K562 treated with DMSO at 1 percent for 48 hours (cell line): Measurements from ENCODE around the gene KRTCAP3. TPM values are rescaled to one million over a fixed set of nuclear protein-coding genes. Genes with fewer than 3 reads are reported as not detected.

ENCODE experiments used
- total RNA-seq: library from RNA; unstranded; fragments of 300-600 nt; gene quantifications from 2 replicates; pipeline ENCODE4 v1.2.3, GENCODE V29; 2022; ENCODE audit warnings: low replicate concordance; ENCODE audit errors: extremely low read depth

Gene KRTCAP3
- total RNA-seq: not detected in 2 replicates

GRCh38 chr2:27441958-27442919 lies at the start of gene KRTCAP3:
Gene KRTCAP3, plus strand, starts transcription at chr2:27442381. Its CDS starts 32 bp downstream, at chr2:27442413.

GRCh38 chr2:27409321-27410073 lies 32.7 kb upstream of the KRTCAP3 start, which contains the start of gene PPM1G:
Gene PPM1G, minus strand, starts transcription at chr2:27409591. Its CDS starts 169 bp downstream, at chr2:27409422.

GRCh38 chr2:27428213-27428977 lies 13.8 kb upstream of the KRTCAP3 start, which contains the start of gene NRBP1:
Gene NRBP1, plus strand, starts transcription at chr2:27428631. Its CDS starts 4,643 bp downstream, at chr2:27433274.

GRCh38 chr2:27489498-27490397 lies 47.6 kb downstream of the KRTCAP3 start, which contains the start of gene IFT172:
Gene IFT172, minus strand, starts transcription at chr2:27489743. Its CDS starts 90 bp downstream, at chr2:27489653.

Other genes starting within 250 kb of the KRTCAP3 start
- gene ATRAID, start 230.3 kb upstream of the KRTCAP3 start, total RNA-seq: not detected in 2 replicates
- gene SLC5A6, start 230.1 kb upstream of the KRTCAP3 start, total RNA-seq: not detected in 2 replicates
- not detected in 2 replicates for gene CAD, start 225.0 kb upstream of the KRTCAP3 start, total RNA-seq
- not detected in 2 replicates for gene SLC30A3, start 179.3 kb upstream of the KRTCAP3 start, total RNA-seq
- gene DNAJC5G, start 166.9 kb upstream of the KRTCAP3 start, total RNA-seq: not detected in 2 replicates
- not detected in 2 replicates for gene TRIM54, start 160.0 kb upstream of the KRTCAP3 start, total RNA-seq
- not detected in 2 replicates for gene UCN, start 133.9 kb upstream of the KRTCAP3 start, total RNA-seq
- not detected in 2 replicates for gene MPV17, start 119.3 kb upstream of the KRTCAP3 start, total RNA-seq
- not detected in 2 replicates for gene GTF3C2, start 85.6 kb upstream of the KRTCAP3 start, total RNA-seq
- not detected in 2 replicates for gene EIF2B4, start 72.0 kb upstream of the KRTCAP3 start, total RNA-seq
- not detected in 2 replicates for gene SNX17, start 71.8 kb upstream of the KRTCAP3 start, total RNA-seq
- gene ZNF513, start 61.6 kb upstream of the KRTCAP3 start, total RNA-seq: not detected in 2 replicates
- gene PPM1G, start 32.8 kb upstream of the KRTCAP3 start, total RNA-seq: not detected in 2 replicates
- not detected in 2 replicates for gene NRBP1, start 13.8 kb upstream of the KRTCAP3 start, total RNA-seq
- not detected in 2 replicates for gene IFT172, start 47.4 kb downstream of the KRTCAP3 start, total RNA-seq
- gene FNDC4, start 52.8 kb downstream of the KRTCAP3 start, total RNA-seq: not detected in 2 replicates
- not detected in 2 replicates for gene GCKR, start 54.5 kb downstream of the KRTCAP3 start, total RNA-seq
- gene ZNF512, start 140.7 kb downstream of the KRTCAP3 start, total RNA-seq: not detected in 2 replicates
- gene CCDC121, start 186.6 kb downstream of the KRTCAP3 start, total RNA-seq: not detected in 2 replicates
- gene GPN1, start 186.7 kb downstream of the KRTCAP3 start, total RNA-seq: not detected in 2 replicates
- not detected in 2 replicates for gene SUPT7L, start 221.2 kb downstream of the KRTCAP3 start, total RNA-seq
- not detected in 2 replicates for gene SLC4A1AP, start 221.5 kb downstream of the KRTCAP3 start, total RNA-seq